Suprapubic skin (tissue), 4 donors: Measurements from ENCODE around the gene MTSS2.

Source experiments
- EP300 ChIP-seq: sonication (generic); formaldehyde crosslinking; IDR thresholded peaks from one replicate; pipeline ENCODE4 v1.6.1; 2017; ENCODE audit warnings: antibody characterized with exemption
- POLR2A ChIP-seq, 2 donors: fragments of 450-650 bp; IDR thresholded peaks; one replicate each; pipeline ENCODE4 v1.6.1; 2017; ENCODE audit warnings: antibody characterized with exemption in 2 of 2, mild to moderate bottlenecking in 2 of 2, moderate library complexity in 2 of 2
- POLR2AphosphoS5 ChIP-seq, 3 donors: sonication (generic); formaldehyde crosslinking; IDR thresholded peaks; one replicate each; pipeline ENCODE4 v1.6.1; 2017; ENCODE audit warnings: antibody characterized with exemption in 3 of 3
- TF ChIP-seq, protein P1 (sequence below), 2 donors: fragments of 200-600 bp in 1 of 2; fragments of 450-650 bp in 1 of 2; sonication (generic) in 1 of 2; IDR thresholded peaks; one replicate each; pipeline ENCODE4 v1.5.1; 2016 to 2019; ENCODE audit warnings: antibody characterized with exemption in 2 of 2, mild to moderate bottlenecking in 1 of 2, moderate library complexity in 1 of 2

DNA sequence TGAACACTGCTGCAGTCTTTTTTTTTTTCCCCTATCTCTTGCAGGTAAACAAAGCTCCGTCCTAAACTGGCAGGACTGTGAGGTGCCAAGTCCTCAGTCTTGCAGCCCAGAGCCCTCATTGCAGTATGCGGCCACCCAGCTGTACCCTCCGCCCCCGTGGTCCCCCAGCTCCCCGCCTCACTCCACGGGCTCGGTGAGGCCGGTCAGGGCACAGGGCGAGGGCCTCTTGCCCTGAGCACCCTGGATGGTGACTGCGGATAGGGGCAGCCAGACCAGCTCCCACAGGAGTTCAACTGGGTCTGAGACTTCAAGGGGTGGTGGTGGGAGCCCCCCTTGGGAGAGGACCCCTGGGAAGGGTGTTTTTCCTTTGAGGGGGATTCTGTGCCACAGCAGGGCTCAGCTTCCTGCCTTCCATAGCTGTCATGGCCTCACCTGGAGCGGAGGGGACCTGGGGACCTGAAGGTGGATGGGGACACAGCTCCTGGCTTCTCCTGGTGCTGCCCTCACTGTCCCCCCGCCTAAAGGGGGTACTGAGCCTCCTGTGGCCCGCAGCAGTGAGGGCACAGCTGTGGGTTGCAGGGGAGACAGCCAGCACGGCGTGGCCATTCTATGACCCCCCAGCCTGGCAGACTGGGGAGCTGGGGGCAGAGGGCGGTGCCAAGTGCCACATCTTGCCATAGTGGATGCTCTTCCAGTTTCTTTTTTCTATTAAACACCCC is 25.7 kb downstream of the MTSS2 start:
- TF ChIP-seq, protein P1, sequence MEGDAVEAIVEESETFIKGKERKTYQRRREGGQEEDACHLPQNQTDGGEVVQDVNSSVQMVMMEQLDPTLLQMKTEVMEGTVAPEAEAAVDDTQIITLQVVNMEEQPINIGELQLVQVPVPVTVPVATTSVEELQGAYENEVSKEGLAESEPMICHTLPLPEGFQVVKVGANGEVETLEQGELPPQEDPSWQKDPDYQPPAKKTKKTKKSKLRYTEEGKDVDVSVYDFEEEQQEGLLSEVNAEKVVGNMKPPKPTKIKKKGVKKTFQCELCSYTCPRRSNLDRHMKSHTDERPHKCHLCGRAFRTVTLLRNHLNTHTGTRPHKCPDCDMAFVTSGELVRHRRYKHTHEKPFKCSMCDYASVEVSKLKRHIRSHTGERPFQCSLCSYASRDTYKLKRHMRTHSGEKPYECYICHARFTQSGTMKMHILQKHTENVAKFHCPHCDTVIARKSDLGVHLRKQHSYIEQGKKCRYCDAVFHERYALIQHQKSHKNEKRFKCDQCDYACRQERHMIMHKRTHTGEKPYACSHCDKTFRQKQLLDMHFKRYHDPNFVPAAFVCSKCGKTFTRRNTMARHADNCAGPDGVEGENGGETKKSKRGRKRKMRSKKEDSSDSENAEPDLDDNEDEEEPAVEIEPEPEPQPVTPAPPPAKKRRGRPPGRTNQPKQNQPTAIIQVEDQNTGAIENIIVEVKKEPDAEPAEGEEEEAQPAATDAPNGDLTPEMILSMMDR (IDR thresholded peaks at IDR 0.05), result no peak
- TF ChIP-seq POLR2AphosphoS5 (IDR thresholded peaks at IDR 0.05) (no peak), POLR2A (IDR thresholded peaks at IDR 0.05) (no peak), EP300 (no peak)
